Measurements from ENCODE around the gene PTPN3. TPM values are rescaled to one million over a fixed set of nuclear protein-coding genes. Genes with fewer than 3 reads are reported as not detected.

PTPN3 gene
- total RNA-seq, 1 donor from 2014 or later, result 0.62 TPM

DNA sequence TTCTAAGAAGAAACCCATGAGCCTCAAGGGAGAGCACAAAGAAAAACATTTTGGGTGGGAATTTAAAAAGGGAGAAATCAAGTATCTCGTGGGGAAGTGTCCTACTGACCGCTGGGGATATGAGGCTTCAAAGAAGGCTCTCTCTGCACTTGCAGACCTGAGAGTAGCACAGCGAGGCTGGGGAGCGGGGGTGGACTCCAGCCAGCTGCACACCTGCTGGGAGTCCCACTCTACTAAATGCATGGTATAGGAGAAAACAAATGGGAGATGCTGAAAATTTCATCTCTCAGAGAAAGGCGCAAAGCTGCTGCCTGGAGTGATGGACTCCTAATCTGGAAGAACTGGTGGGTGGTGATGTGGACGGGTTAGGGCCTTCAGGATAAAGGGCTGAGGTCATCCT lies 110.3 kb downstream of the PTPN3 start:
- H3K27ac Mint-ChIP-seq (ENCODE audit: unreplicated experiment), result no peak overlapping the region
- no peak overlapping the region for H3K4me3 Mint-ChIP-seq (ENCODE audit: unreplicated experiment)
- peaks cover 1% of the 10 kb centered on the region for H3K27me3 Mint-ChIP-seq (ENCODE audit: unreplicated experiment)
- H3K36me3 Mint-ChIP-seq (ENCODE audit: low read depth, unreplicated experiment), result no peaks in the 10 kb centered on the region
- H3K4me1 Mint-ChIP-seq (ENCODE audit: unreplicated experiment), result no peaks in the 10 kb centered on the region
- no peaks in the 10 kb centered on the region for H3K9me3 Mint-ChIP-seq (ENCODE audit: unreplicated experiment)
- TF ChIP-seq, protein P1, sequence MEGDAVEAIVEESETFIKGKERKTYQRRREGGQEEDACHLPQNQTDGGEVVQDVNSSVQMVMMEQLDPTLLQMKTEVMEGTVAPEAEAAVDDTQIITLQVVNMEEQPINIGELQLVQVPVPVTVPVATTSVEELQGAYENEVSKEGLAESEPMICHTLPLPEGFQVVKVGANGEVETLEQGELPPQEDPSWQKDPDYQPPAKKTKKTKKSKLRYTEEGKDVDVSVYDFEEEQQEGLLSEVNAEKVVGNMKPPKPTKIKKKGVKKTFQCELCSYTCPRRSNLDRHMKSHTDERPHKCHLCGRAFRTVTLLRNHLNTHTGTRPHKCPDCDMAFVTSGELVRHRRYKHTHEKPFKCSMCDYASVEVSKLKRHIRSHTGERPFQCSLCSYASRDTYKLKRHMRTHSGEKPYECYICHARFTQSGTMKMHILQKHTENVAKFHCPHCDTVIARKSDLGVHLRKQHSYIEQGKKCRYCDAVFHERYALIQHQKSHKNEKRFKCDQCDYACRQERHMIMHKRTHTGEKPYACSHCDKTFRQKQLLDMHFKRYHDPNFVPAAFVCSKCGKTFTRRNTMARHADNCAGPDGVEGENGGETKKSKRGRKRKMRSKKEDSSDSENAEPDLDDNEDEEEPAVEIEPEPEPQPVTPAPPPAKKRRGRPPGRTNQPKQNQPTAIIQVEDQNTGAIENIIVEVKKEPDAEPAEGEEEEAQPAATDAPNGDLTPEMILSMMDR (IDR thresholded peaks at IDR 0.05; ENCODE audit: unreplicated experiment), result no peak
- DNase-seq (ENCODE audit: low spot score), result no peak

DNA sequence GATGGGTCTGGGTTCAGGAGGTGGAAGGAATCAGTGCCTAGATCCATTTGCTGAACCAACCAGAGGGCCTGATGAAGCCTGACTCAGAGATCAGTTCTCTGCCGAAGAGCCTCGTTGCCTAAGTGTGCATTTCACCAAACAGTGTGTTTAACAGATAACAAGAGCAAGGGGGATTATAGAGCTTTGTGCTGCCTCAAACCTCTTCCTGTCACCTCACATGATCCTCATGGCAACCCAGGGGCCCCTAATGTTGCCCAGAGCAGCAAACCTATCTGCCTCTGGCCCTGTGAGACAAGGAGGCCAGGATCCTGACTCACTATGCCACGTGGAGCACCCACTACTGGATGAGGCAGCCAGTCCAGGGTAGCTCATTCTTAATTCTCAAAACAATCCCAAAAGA lies 110.9 kb downstream of the PTPN3 start:
- no peak overlapping the region for H3K27ac Mint-ChIP-seq (ENCODE audit: unreplicated experiment)
- H3K4me1 Mint-ChIP-seq (ENCODE audit: unreplicated experiment), result no peaks in the 10 kb centered on the region
- TF ChIP-seq, protein P1 (IDR thresholded peaks at IDR 0.05; ENCODE audit: unreplicated experiment), result no peak
- H3K9me3 Mint-ChIP-seq (ENCODE audit: unreplicated experiment), result no peaks in the 10 kb centered on the region
- DNase-seq (ENCODE audit: low spot score), result no peak
- no peaks in the 10 kb centered on the region for H3K36me3 Mint-ChIP-seq (ENCODE audit: low read depth, unreplicated experiment)
- H3K4me3 Mint-ChIP-seq (ENCODE audit: unreplicated experiment), result no peak overlapping the region
- peaks cover 1% of the 10 kb centered on the region for H3K27me3 Mint-ChIP-seq (ENCODE audit: unreplicated experiment)

DNA sequence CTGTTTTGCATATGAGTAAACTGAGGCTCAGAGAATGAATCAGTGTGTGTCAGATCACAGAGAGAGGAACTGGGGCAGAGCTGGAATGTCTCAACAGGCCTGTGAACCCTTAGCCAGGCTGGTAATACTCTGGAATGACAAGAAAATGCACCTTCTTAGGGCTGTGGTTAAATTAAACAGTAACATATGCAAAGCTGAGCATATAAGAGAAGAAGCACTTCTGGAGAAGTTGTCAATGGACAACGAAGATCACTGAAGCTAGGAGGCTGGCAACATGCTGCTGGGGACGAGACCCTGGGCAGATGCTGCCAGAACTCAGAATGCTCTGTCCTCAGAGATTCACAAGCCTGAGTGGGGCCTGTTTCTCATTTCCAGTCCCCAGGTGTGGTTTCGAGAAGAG lies 112.6 kb downstream of the PTPN3 start:
- TF ChIP-seq, protein P1 (IDR thresholded peaks at IDR 0.05; ENCODE audit: unreplicated experiment), result no peak
- peaks cover 3% of the 10 kb centered on the region for H3K27me3 Mint-ChIP-seq (ENCODE audit: unreplicated experiment)
- no peak for DNase-seq (ENCODE audit: low spot score)
- H3K27ac Mint-ChIP-seq (ENCODE audit: unreplicated experiment), result no peak overlapping the region
- H3K4me1 Mint-ChIP-seq (ENCODE audit: unreplicated experiment), result no peaks in the 10 kb centered on the region
- H3K36me3 Mint-ChIP-seq (ENCODE audit: low read depth, unreplicated experiment), result no peaks in the 10 kb centered on the region
- H3K4me3 Mint-ChIP-seq (ENCODE audit: unreplicated experiment), result no peak overlapping the region
- no peaks in the 10 kb centered on the region for H3K9me3 Mint-ChIP-seq (ENCODE audit: unreplicated experiment)

DNA sequence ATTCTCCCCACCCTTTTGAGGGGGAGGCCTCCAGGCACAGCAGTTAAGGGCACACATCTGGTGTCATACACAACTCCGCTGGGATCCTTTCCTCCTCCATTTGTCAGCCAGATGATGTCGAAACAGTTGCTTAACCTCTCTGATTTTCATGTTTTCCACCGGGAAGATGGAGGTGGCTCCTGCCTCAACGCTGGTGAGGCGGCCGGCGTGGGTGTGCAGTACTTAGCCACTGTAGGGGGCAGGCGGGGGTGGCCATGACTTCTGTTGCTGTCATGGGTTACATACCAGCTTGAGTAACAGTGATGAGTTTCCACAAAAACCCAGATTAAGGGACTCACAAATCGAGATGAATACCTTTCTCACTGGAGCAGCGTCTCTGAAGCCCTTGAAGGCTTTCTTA lies 114.2 kb downstream of the PTPN3 start:
- TF ChIP-seq, protein P1 (IDR thresholded peaks at IDR 0.05; ENCODE audit: unreplicated experiment), result no peak
- DNase-seq (ENCODE audit: low spot score), result no peak
- Mint-ChIP-seq H3K27ac (ENCODE audit: unreplicated experiment) (no peak overlapping the region), H3K9me3 (ENCODE audit: unreplicated experiment) (no peaks in the 10 kb centered on the region), H3K4me3 (ENCODE audit: unreplicated experiment) (no peak overlapping the region), H3K4me1 (ENCODE audit: unreplicated experiment) (no peaks in the 10 kb centered on the region), H3K27me3 (ENCODE audit: unreplicated experiment) (peaks cover 3% of the 10 kb centered on the region), H3K36me3 (ENCODE audit: low read depth, unreplicated experiment) (no peaks in the 10 kb centered on the region)

DNA sequence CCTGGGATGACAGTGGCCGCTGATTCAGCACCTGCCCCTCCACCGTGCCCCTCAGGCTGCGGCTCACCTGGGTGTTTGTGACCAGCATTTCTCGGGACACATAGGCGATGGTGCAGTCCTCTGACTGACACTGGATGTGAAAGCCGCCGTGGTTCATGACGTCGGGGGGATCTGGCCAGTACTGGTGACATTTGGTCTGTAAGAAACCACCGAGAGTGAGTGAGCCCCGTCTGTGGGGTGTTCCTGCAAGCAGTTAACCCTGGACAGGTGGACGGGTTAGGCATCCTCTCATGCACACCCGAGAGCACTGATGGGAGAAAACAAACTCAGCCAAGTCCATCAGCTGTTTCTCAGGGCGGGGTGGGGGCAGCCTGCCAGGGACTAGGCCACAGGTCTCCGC lies 114.8 kb downstream of the PTPN3 start:
- Mint-ChIP-seq H3K9me3 (ENCODE audit: unreplicated experiment) (no peaks in the 10 kb centered on the region), H3K4me1 (ENCODE audit: unreplicated experiment) (no peaks in the 10 kb centered on the region), H3K27ac (ENCODE audit: unreplicated experiment) (no peak overlapping the region), H3K27me3 (ENCODE audit: unreplicated experiment) (peaks cover 3% of the 10 kb centered on the region), H3K36me3 (ENCODE audit: low read depth, unreplicated experiment) (no peaks in the 10 kb centered on the region), H3K4me3 (ENCODE audit: unreplicated experiment) (no peak overlapping the region)
- DNase-seq (ENCODE audit: low spot score), result no peak
- TF ChIP-seq, protein P1 (IDR thresholded peaks at IDR 0.05; ENCODE audit: unreplicated experiment), result no peak

Data from endothelial cell (in vitro differentiated cells).